DMS114 treated with DMSO at 0.1 percent for 48 hours (cell line): ENCODE results near the gene PRRT1.
"Not testable (repeated sequence)": the region's sequence is repeated elsewhere in the genome, so short reads cannot be mapped to it uniquely, and the experiment has no call there.

ENCODE experiments used
- DNase-seq: peaks from one replicate; lab custom pipeline; 2025; ENCODE audit not compliant: unreplicated experiment; lab: John Stamatoyannopoulos, UW

Gene PRRT1

GRCh38 chr6:32188381-32189068 lies 36.8 kb upstream of the PRRT1 start:
- DNase-seq, result no peak

DNA sequence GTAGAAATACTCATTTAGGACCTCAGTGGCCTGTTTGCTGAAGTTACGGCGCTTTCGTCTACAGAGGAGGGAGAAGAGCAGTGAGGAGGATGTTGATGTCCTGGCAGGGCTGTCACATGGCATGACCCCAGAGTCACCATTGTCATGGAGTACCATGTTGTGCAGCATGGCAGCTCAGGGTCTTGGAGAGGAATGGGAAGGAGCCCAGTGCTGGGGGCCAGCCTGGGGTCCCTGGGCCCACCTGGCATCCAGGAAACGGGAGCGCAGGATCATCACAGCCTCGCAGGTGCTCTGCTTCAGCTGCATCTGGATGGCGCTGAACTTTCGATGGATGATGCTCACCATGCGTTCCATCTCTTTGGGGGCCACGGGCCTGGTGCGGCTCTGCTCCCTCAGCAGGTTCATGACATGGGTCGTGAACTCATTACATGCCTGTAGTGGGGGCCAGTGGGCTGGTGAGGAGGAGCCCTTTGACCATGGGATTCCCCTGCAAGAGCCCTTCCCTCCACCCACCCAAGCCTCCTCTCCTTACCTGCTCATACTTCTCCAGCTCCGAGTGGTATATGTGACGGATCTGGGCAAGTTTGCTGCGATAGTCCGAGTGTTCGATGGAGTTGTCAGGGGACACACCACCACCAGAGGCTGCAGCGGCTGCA lies 36.1 kb upstream of the PRRT1 start:
- not testable (repeated sequence) for DNase-seq

DNA sequence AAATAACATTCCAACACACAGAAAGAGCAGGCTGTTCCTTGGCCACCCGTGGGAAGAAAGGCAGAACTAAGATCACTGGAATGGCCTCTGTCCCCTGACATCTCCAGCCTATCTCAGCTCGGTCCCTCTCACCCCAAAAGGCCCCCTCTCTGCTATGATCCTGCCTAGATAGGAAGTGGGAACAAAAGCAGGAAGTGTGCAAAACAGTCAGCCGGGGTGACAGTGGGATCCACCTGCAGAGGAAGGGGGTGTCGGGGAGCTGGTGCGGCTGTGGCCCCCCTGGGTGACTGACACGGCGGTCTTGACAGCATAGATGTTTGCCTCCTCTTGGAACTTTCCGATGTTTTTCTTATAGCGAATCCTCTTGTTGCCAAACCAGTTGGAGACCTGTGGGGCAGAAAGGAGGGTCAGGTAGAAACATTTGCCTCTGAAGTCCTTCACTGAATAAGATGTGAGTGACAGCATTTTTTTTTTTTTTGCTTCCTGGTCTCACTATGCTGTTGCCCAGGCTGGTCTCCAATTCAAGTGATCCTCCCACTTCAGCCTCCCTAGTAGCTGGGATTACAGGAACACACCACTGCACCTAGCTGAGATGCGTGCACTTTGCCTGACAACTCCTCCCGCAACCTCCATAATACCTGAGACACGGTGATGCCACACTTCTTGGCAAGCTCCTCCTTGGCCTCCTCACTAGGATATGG lies 35.4 kb upstream of the PRRT1 start:
- no peak for DNase-seq

DNA sequence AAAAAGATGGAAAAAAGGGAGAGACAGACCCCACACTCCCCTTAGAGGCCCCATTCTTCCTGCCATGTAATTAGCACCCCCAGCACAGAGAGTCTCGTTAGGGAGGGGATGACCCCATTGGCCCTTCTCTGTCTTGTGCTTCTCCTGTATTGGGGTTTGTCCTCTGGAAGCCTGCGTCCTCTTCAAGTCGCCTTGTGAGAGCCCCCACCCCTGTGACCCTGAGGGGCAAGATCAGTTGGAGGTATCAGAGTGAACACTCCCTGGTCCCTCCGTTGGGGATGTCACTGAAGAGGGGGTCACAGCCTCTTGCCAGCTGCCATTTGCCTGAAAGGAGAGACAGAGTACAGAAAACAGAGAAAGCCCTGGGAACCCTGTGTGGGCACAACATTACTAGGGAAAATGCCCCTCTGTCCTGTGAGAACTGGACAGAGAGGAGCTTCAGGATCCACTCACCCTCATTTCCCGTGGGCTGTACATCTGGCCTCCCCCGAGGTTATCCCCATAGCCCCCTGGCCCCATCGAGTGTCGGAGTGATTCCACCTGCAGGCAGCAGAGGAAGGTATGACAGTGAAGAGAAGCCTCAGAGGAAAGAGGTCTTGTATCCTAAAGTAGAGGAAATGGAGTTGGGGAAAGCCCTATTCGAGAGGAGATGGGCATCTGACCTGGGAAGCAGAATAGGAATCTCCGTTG lies 34.6 kb upstream of the PRRT1 start:
- not testable (repeated sequence) for DNase-seq

- peak; percentile 77 for DNase-seq
Observed at GRCh38 chr6:32185681-32186131, 34.0 kb upstream of the PRRT1 start.

GRCh38 chr6:32184084-32184640 lies 32.4 kb upstream of the PRRT1 start, which contains the start of gene AGER:
AGER (minus strand) TSS chr6:32184253; CDS start chr6:32184222, 31 bp downstream.
- DNase-seq, result no peak

- DNase-seq, result no peak
Observed at GRCh38 chr6:32183483-32184083, 31.8 kb upstream of the PRRT1 start.

DNA sequence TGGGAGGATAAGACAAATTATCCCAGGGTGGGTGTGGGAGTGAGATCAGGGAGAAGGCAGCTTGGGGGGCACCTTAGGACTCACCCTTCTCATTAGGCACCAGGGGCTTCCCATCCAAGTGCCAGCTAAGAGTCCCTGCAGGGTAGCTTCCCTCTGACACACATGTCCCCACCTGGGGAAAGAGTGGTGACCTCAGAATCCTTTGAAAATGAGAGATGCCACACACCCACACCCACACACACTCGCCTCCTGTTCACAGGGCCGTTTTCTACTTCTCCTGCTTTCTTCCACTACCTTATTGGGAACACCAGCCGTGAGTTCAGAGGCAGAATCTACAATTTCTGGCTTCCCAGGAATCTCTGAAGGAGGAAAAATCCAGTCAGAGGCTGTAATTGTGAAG lies 31.3 kb upstream of the PRRT1 start:
- no peak for DNase-seq

- no peak for DNase-seq
Observed at GRCh38 chr6:32182555-32182981, 30.8 kb upstream of the PRRT1 start.

DNA sequence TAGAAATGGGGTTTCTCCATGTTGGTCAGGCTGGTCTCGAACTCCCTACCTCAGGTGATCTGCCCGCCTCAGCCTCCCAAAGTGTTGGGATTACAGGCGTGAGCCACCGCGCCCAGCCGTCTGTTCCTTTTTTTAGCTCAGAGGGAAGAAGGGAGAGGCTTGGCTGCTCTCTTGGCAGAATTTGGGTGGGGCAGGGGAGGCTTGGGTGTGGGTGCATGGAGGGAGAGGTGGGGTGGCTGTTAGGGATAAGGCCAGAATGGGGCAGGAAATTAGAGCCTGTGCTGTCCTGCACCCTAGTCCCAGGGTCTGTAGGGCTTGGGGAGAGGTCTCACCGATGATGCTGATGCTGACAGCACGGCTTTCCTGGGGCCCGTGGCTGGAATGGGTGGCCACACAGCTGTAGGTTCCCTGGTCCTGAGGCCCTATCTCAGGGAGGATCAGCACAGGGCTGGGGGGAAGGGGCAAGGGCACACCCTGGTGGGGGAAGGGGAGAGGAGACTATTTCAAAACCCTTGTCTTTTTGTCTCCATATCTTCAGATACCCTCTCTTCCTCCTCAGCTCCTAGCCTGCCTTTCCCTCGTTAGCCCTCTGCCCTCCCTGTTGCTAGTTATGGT lies 30.3 kb upstream of the PRRT1 start:
- DNase-seq, result no peak

- no peak for DNase-seq
Observed at GRCh38 chr6:32181148-32181702, 29.5 kb upstream of the PRRT1 start.

- DNase-seq, result no peak
Observed at GRCh38 chr6:32179766-32180405, 28.1 kb upstream of the PRRT1 start.

GRCh38 chr6:32178547-32179440 lies 27.1 kb upstream of the PRRT1 start:
- no peak for DNase-seq

DNA sequence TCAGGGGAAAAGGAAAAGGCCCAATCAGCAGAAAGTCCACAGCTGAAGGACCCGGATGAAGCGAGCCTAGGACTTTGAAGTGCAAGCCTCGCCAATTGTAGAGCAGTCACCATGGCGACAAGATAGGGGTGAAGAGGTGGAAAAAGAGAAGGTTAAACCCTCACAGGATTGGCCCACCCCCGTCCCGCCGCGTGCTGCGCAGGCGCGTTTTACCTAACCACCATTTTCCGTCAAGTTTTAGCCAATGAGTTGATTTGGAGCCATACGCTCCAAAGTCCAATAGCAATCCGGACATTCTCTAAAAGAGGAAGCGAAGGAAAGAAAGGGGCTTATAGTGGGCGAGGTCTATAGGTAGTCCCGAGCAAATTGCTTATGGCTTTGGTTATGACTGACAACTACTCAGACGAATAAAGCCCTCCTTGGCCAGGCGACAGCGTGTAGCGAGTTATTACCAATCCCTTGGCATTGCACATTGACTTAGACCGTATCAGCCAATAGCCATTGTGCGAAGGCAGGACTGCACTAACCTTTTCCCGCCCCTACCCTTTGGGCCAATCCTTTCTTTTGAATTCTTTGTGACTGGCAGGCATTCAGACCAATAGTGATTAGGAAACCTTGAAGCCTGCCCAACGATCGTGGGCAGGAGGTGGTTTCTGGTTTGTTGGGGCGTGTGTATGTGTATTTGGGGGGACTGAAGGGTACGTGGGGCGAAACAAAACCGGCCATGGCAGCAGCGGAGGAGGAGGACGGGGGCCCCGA lies 26.2 kb upstream of the PRRT1 start, which contains the start of gene RNF5:
RNF5 (plus strand) TSS at position 618 of the 759 bp plus-strand sequence; CDS start at position 725, 107 bp downstream.
- peak; percentile 100 for DNase-seq

GRCh38 chr6:32177183-32177787 lies 25.5 kb upstream of the PRRT1 start:
- no peak for DNase-seq

- no peak for DNase-seq
Observed at GRCh38 chr6:32176476-32177182, 24.9 kb upstream of the PRRT1 start.
